Bronchial epithelial cell (primary cell): Measurements from ENCODE around the gene PGM1. TPM values are rescaled to one million over a fixed set of nuclear protein-coding genes. Genes with fewer than 3 reads are reported as not detected.

Source experiments
- DNase-seq: peaks from one replicate; pipeline ENCODE4 v3.0.0-alpha.2; 2010; ENCODE audit warnings: low read depth
- FAIRE-seq: peaks from 2 replicates; lab custom pipeline; 2011; peaks lifted over from hg19 to GRCh38; lab: Jason Lieb, UNC
- H3K27me3 ChIP-seq: 2 replicates; pipeline ENCODE4 v1.5.1; 2011; ENCODE audit warnings: low read length; ENCODE audit not compliant: control insufficient read depth, insufficient read depth
- H3K36me3 ChIP-seq: 2 replicates; pipeline ENCODE4 v1.5.1; 2011; ENCODE audit warnings: low read length; ENCODE audit not compliant: control insufficient read depth, insufficient read depth
- H3K4me3 ChIP-seq: 2 replicates; pipeline ENCODE4 v1.5.1; 2011; ENCODE audit warnings: mild to moderate bottlenecking, low read depth, low read length, control low read depth
- CTCF ChIP-seq: IDR thresholded peaks from 2 replicates; pipeline ENCODE4 v1.5.1; 2011; ENCODE audit warnings: mild to moderate bottlenecking, moderate library complexity, low read length, control low read depth, inconsistent platforms; ENCODE audit not compliant: insufficient read depth, severe bottlenecking
- total RNA-seq: library from RNA; depleted of rRNA; stranded (reverse); fragments of >200 nt; gene quantifications from 2 replicates; pipeline ENCODE4 v1.2.1, GENCODE V29; 2014

The PGM1 gene
- total RNA-seq, 1 donor from 2014 or later = 69.2 TPM

GRCh38 chr1:63630666-63631065, 37.5 kb downstream of the PGM1 start:
- peak; percentile 82 for DNase-seq
- FAIRE-seq = no peak
- no peak for TF ChIP-seq CTCF
- H3K36me3 ChIP-seq = peaks cover 7% of the 10 kb centered on the region
- no peak overlapping the region for H3K4me3 ChIP-seq
- no peaks in the 10 kb centered on the region for H3K27me3 ChIP-seq

DNA sequence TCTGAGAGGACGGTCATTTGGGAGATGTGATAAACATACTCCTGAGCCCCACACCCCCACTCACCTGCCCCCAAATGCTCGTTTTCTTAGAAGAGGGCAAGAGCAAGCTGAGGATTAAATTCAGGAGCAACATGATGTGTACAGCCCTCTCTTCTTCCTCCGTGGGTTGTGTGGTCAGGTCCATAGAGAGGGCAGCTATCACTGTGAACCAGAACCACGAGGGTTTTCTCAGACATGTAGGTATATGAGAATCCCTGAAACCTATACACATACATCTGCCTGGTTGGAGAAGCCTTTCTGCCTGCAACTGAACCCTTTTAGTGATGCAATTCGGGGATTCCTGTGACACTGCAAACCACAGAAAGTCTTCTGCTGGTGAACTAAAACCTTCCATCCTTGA, 38.9 kb downstream of the PGM1 start:
- no peak for TF ChIP-seq CTCF
- Histone ChIP-seq H3K36me3 (peaks cover 9% of the 10 kb centered on the region), H3K27me3 (no peaks in the 10 kb centered on the region), H3K4me3 (no peak overlapping the region)
- DNase-seq (no peak), FAIRE-seq (no peak)

GRCh38 chr1:63633281-63633680, 40.1 kb downstream of the PGM1 start:
- TF ChIP-seq CTCF = no peak
- no peaks in the 10 kb centered on the region for H3K27me3 ChIP-seq
- DNase-seq (no peak), FAIRE-seq (no peak)
- H3K36me3 ChIP-seq = peaks cover 12% of the 10 kb centered on the region
- H3K4me3 ChIP-seq = no peak overlapping the region

- peaks cover 16% of the 10 kb centered on the region for H3K36me3 ChIP-seq
- no peak for TF ChIP-seq CTCF
- H3K27me3 ChIP-seq = no peaks in the 10 kb centered on the region
- FAIRE-seq (no peak), DNase-seq (no peak)
- no peak overlapping the region for H3K4me3 ChIP-seq
Measured at GRCh38 chr1:63634471-63634870, 41.3 kb downstream of the PGM1 start.

GRCh38 chr1:63635681-63636080, 42.5 kb downstream of the PGM1 start:
- FAIRE-seq = no peak
- Histone ChIP-seq H3K27me3 (no peaks in the 10 kb centered on the region), H3K36me3 (peaks cover 18% of the 10 kb centered on the region), H3K4me3 (no peak overlapping the region)
- DNase-seq = no peak
- TF ChIP-seq CTCF = no peak
